IMR-90 (cell line): ENCODE results near the gene ARHGEF40. TPM values are rescaled to one million over a fixed set of nuclear protein-coding genes. Genes with fewer than 3 reads are reported as not detected.

ENCODE experiments used
- ATAC-seq: fragments of 200-7000 bp; cut with Tn5 transposase; 2 replicates; pipeline ENCODE4 v1.9.1; 2020; ENCODE audit warnings: low read depth, mild to moderate bottlenecking, moderate library complexity
- BruUV-seq: library from RNA; stranded (reverse); fragments of 400-500 nt; replicated peaks from 2 replicates; lab custom pipeline; 2021; lab: Mats Ljungman, UMichigan
- CTCF ChIA-PET: fragments of 300-600 bp; formaldehyde crosslinking; extraction: SDS; loops from one replicate; lab custom pipeline; 2021; ENCODE audit warnings: antibody characterized with exemption; lab: Yijun Ruan, JAX
- POLR2A ChIA-PET: fragments of 300-600 bp; sonication (Branson Sonifier 250); formaldehyde crosslinking; loops from one replicate; lab custom pipeline; 2022; ENCODE audit warnings: antibody characterized with exemption; ENCODE audit not compliant: unreplicated experiment; lab: Charles Lee
- DNase-seq: peaks from one replicate; pipeline ENCODE4 v3.0.0; 2013
- H2AFZ ChIP-seq: replicated peaks from 2 replicates; pipeline ENCODE3; 2013; ENCODE audit warnings: low read length, mild to moderate bottlenecking; ENCODE audit not compliant: poor library complexity
- H2AK5ac ChIP-seq: 2 replicates; pipeline ENCODE4 v1.6.1; 2013; ENCODE audit warnings: low read depth, low read length, inconsistent platforms
- H2AK9ac ChIP-seq: replicated peaks from 2 replicates; pipeline ENCODE3; 2013; ENCODE audit warnings: mild to moderate bottlenecking, low read depth, low read length, moderate library complexity; ENCODE audit not compliant: poor library complexity
- H2BK120ac ChIP-seq: 2 replicates; pipeline ENCODE4 v1.6.1; 2013; ENCODE audit warnings: low read depth, low read length, inconsistent platforms
- H2BK15ac ChIP-seq: 3 replicates; pipeline ENCODE4 v1.6.1; 2013; ENCODE audit warnings: low read depth, low read length, inconsistent platforms
- H2BK20ac ChIP-seq: 2 replicates; pipeline ENCODE4 v1.6.1; 2013; ENCODE audit warnings: low read depth, mild to moderate bottlenecking, inconsistent platforms, low read length, moderate library complexity
- H2BK5ac ChIP-seq: 2 replicates; pipeline ENCODE4 v1.6.1; 2013; ENCODE audit warnings: mild to moderate bottlenecking, low read depth, low read length, inconsistent platforms; ENCODE audit not compliant: poor library complexity, severe bottlenecking
- H3K14ac ChIP-seq: replicated peaks from 2 replicates; pipeline ENCODE4 v1.6.1; 2013; ENCODE audit warnings: low read depth, low read length, inconsistent platforms
- H3K18ac ChIP-seq: 2 replicates; pipeline ENCODE4 v1.6.1; 2013; ENCODE audit warnings: low read depth, low read length, control low read depth
- H3K23ac ChIP-seq: 2 replicates; pipeline ENCODE4 v1.6.1; 2013; ENCODE audit warnings: low read depth, low read length, inconsistent platforms
- H3K27ac ChIP-seq: 2 replicates; pipeline ENCODE4 v1.5.1; 2013; ENCODE audit warnings: mild to moderate bottlenecking, control low read depth, low read length; ENCODE audit not compliant: insufficient read depth
- H3K27me3 ChIP-seq: 2 replicates; pipeline ENCODE4 v1.6.1; 2013; ENCODE audit warnings: low read length; ENCODE audit not compliant: control insufficient read depth, insufficient read depth
- H3K36me3 ChIP-seq: 2 replicates; pipeline ENCODE4 v1.6.1; 2013; ENCODE audit warnings: low read length, mixed read lengths; ENCODE audit not compliant: control insufficient read depth, insufficient read depth
- H3K4ac ChIP-seq: 2 replicates; pipeline ENCODE4 v1.6.1; 2013; ENCODE audit warnings: low read depth, low read length, inconsistent platforms
- H3K4me1 ChIP-seq: 2 replicates; pipeline ENCODE4 v1.6.1; 2013; ENCODE audit warnings: low read length, mixed read lengths; ENCODE audit not compliant: control insufficient read depth, insufficient read depth
- H3K4me2 ChIP-seq: 2 replicates; pipeline ENCODE4 v1.6.1; 2013; ENCODE audit warnings: low read depth, mild to moderate bottlenecking, control low read depth, low read length, moderate library complexity
- H3K4me3 ChIP-seq: 2 replicates; pipeline ENCODE4 v1.5.1; 2013; ENCODE audit warnings: low read depth, mild to moderate bottlenecking, control low read depth, low read length, moderate library complexity; ENCODE audit not compliant: insufficient read depth
- H3K56ac ChIP-seq: 2 replicates; pipeline ENCODE4 v1.6.1; 2013; ENCODE audit warnings: low read length, inconsistent platforms; ENCODE audit not compliant: insufficient read depth; ENCODE audit errors: extremely low read depth
- H3K79me1 ChIP-seq, 2 experiments: 2 replicates each; pipeline ENCODE4 v1.6.1; 2013; ENCODE audit warnings: low read length in 2 of 2, inconsistent platforms in 1 of 2, low read depth in 1 of 2
- H3K9ac ChIP-seq: 2 replicates; pipeline ENCODE4 v1.6.1; 2013; ENCODE audit warnings: low read depth, low read length, control low read depth
- H3K9me1 ChIP-seq: 2 replicates; pipeline ENCODE4 v1.6.1; 2013; ENCODE audit warnings: low read length, inconsistent platforms; ENCODE audit not compliant: insufficient read depth
- H3K9me3 ChIP-seq: 2 replicates; pipeline ENCODE4 v1.6.1; 2013; ENCODE audit warnings: low read length; ENCODE audit not compliant: control insufficient read depth, insufficient read depth
- H4K20me1 ChIP-seq: 2 replicates; pipeline ENCODE4 v1.6.1; 2013; ENCODE audit warnings: low read length, inconsistent platforms; ENCODE audit not compliant: insufficient read depth
- H4K5ac ChIP-seq: 2 replicates; pipeline ENCODE4 v1.6.1; 2013; ENCODE audit warnings: mild to moderate bottlenecking, low read depth, low read length, control low read depth
- H4K8ac ChIP-seq, 2 experiments: 2 replicates each; pipeline ENCODE4 v1.6.1; 2013; ENCODE audit warnings: low read depth in 2 of 2, low read length in 2 of 2, control low read depth in 1 of 2, inconsistent platforms in 1 of 2
- H4K91ac ChIP-seq: 2 replicates; pipeline ENCODE4 v1.6.1; 2013; ENCODE audit warnings: low read depth, low read length, inconsistent platforms; ENCODE audit not compliant: insufficient read depth
- BHLHE40 ChIP-seq: fragments of 150-350 bp; IDR thresholded peaks from 2 replicates; pipeline ENCODE4 v1.6.1; 2016; ENCODE audit warnings: mild to moderate bottlenecking, low read depth, low read length
- CEBPB ChIP-seq: IDR thresholded peaks from 2 replicates; pipeline ENCODE4 v1.6.1; 2012; ENCODE audit warnings: low read depth, low read length, improper control_type of control experiment
- CHD1 ChIP-seq: IDR thresholded peaks from 2 replicates; pipeline ENCODE4 v1.6.1; 2012; ENCODE audit warnings: low read depth, low read length, improper control_type of control experiment
- FOS ChIP-seq: fragments of 150-350 bp; IDR thresholded peaks from 2 replicates; pipeline ENCODE4 v1.6.1; 2016; ENCODE audit warnings: low read depth, low read length
- MAFK ChIP-seq: IDR thresholded peaks from 2 replicates; pipeline ENCODE4 v1.6.1; 2012; ENCODE audit warnings: low read depth, low read length, improper control_type of control experiment
- MAZ ChIP-seq: IDR thresholded peaks from 2 replicates; pipeline ENCODE4 v1.6.1; 2012; ENCODE audit warnings: low read depth, mild to moderate bottlenecking, low read length, improper control_type of control experiment, moderate library complexity, borderline replicate concordance
- MXI1 ChIP-seq: IDR thresholded peaks from 2 replicates; pipeline ENCODE4 v1.6.1; 2012; ENCODE audit warnings: low read depth, mild to moderate bottlenecking, low read length, moderate library complexity, borderline replicate concordance
- NFE2L2 ChIP-seq: fragments of 150-350 bp; IDR thresholded peaks from 2 replicates; pipeline ENCODE4 v1.6.1; 2016; ENCODE audit warnings: low read depth, mild to moderate bottlenecking, low read length
- POLR2A ChIP-seq: IDR thresholded peaks from 2 replicates; pipeline ENCODE4 v1.6.1; 2012; ENCODE audit warnings: mild to moderate bottlenecking, low read depth, low read length
- RAD21 ChIP-seq: IDR thresholded peaks from 2 replicates; pipeline ENCODE4 v1.6.1; 2012; ENCODE audit warnings: low read length, improper control_type of control experiment
- RCOR1 ChIP-seq: IDR thresholded peaks from 2 replicates; pipeline ENCODE4 v1.6.1; 2012; ENCODE audit warnings: mild to moderate bottlenecking, low read length, improper control_type of control experiment; ENCODE audit not compliant: insufficient replicate concordance
- RFX5 ChIP-seq: IDR thresholded peaks from 2 replicates; pipeline ENCODE4 v1.8.0; 2012; ENCODE audit warnings: low read depth, mild to moderate bottlenecking, low read length, moderate library complexity
- SMC3 ChIP-seq: fragments of 150-350 bp; IDR thresholded peaks from 2 replicates; pipeline ENCODE4 v1.6.1; 2016; ENCODE audit warnings: low read depth, mild to moderate bottlenecking, antibody characterized with exemption, low read length, moderate library complexity
- WGBS, 2 experiments: methylation state at CpG; one replicate each; pipeline versions ENCODE4 v1.1.5 to v1.1.7; 2013; ENCODE audit warnings: missing lambda C conversion rate in 2 of 2; ENCODE audit not compliant: insufficient read length in 1 of 2; ENCODE audit errors: extremely low coverage in 2 of 2; 5-methylcytosine and 5-hydroxymethylcytosine counted together
- dilution Hi-C: fragments of 300-500 bp; cut with HindIII; formaldehyde crosslinking; loops from one replicate; pipeline ENCODE4 v1.14.3; 2018; ENCODE audit warnings: low sequenced_read_pairs; ENCODE audit not compliant: unreplicated experiment
- in situ Hi-C: fragments of 300-500 bp; cut with MboI; formaldehyde crosslinking; loops from 3 replicates; pipeline ENCODE4 v1.14.3; 2019; ENCODE audit warnings: low sequenced_read_pairs, inconsistent platforms, mixed read lengths
- intact Hi-C: fragments of 100-400 bp; cut with micrococcal nuclease; formaldehyde crosslinking; loops from 2 replicates; pipeline ENCODE4 v1.10.0; 2022
- polyA plus RNA-seq, 3 experiments: library from polyadenylated mRNA; depleted of rRNA; stranded (reverse); fragments of >200 nt; gene quantifications; 2 replicates each; pipeline ENCODE4 v1.2.3, GENCODE V29; 2012; ENCODE audit warnings: low replicate concordance in 1 of 3
- total RNA-seq: library from RNA; depleted of rRNA; stranded (reverse); fragments of >200 nt; gene quantifications from 2 replicates; pipeline ENCODE4 v1.2.3, GENCODE V29; 2012
- TF ChIP-seq, protein P1 (sequence below): fragments of 150-350 bp; IDR thresholded peaks from 2 replicates; pipeline ENCODE4 v1.6.1; 2017; ENCODE audit warnings: mild to moderate bottlenecking, antibody characterized with exemption, low read length, low read depth
- TF ChIP-seq, protein P2 (sequence below): fragments of 150-350 bp; IDR thresholded peaks from 2 replicates; pipeline ENCODE4 v1.6.1; 2016; ENCODE audit warnings: low read depth, mild to moderate bottlenecking, low read length, moderate library complexity, borderline replicate concordance

Gene ARHGEF40
- total and polyA plus RNA-seq, 2 of the 4 experiments (the other 2 are of a cell fraction): 18.1 to 58.4 TPM

GRCh38 chr14:21081521-21082142 is 11.5 kb downstream of the ARHGEF40 start:
- H2BK5ac ChIP-seq: no peak overlapping the region
- no peak overlapping the region for H3K4ac ChIP-seq
- H3K9me3 ChIP-seq: no peaks in the 10 kb centered on the region
- BruUV-seq: TSS peak; percentile 57
- no peak for TF ChIP-seq FOS
- TF ChIP-seq NFE2L2: no peak
- TF ChIP-seq SMC3: no peak
- TF ChIP-seq CEBPB: no peak
- no peak for TF ChIP-seq POLR2A
- TF ChIP-seq BHLHE40: no peak
- no peak for TF ChIP-seq CHD1
- no peak for TF ChIP-seq MXI1
- TF ChIP-seq, protein P1, sequence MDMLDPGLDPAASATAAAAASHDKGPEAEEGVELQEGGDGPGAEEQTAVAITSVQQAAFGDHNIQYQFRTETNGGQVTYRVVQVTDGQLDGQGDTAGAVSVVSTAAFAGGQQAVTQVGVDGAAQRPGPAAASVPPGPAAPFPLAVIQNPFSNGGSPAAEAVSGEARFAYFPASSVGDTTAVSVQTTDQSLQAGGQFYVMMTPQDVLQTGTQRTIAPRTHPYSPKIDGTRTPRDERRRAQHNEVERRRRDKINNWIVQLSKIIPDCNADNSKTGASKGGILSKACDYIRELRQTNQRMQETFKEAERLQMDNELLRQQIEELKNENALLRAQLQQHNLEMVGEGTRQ: no peak
- TF ChIP-seq MAZ: no peak
- no peak for TF ChIP-seq MAFK
- TF ChIP-seq, protein P2, sequence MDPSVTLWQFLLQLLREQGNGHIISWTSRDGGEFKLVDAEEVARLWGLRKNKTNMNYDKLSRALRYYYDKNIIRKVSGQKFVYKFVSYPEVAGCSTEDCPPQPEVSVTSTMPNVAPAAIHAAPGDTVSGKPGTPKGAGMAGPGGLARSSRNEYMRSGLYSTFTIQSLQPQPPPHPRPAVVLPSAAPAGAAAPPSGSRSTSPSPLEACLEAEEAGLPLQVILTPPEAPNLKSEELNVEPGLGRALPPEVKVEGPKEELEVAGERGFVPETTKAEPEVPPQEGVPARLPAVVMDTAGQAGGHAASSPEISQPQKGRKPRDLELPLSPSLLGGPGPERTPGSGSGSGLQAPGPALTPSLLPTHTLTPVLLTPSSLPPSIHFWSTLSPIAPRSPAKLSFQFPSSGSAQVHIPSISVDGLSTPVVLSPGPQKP: no peak
- no peak for TF ChIP-seq RCOR1
- no peak for TF ChIP-seq RFX5
- TF ChIP-seq RAD21: no peak
- no peak overlapping the region for H2AFZ ChIP-seq
- H4K5ac ChIP-seq: no peak overlapping the region
- intact Hi-C loops: no loop called here
- no peak overlapping the region for H3K23ac ChIP-seq
- H2BK120ac ChIP-seq: no peak overlapping the region
- peaks cover 8 to 10% of the 10 kb centered on the region in 2 experiments; a peak in 3 of 4 replicates for H3K79me1 ChIP-seq
- no peaks in the 10 kb centered on the region for H4K20me1 ChIP-seq
- no peak overlapping the region for H3K14ac ChIP-seq
- no peak overlapping the region for H4K91ac ChIP-seq
- no peak overlapping the region for H3K4me2 ChIP-seq
- DNase-seq (no peak), ATAC-seq (no peak)
- no peak overlapping the region for H2BK20ac ChIP-seq
- H3K4me3 ChIP-seq: no peak overlapping the region
- H3K36me3 ChIP-seq: peaks cover 83% of the 10 kb centered on the region
- no peak overlapping the region for H3K56ac ChIP-seq
- H2AK9ac ChIP-seq: no peak overlapping the region
- ChIA-PET CTCF (no interaction called here), POLR2A (no interaction called here)
- no peak overlapping the region for H3K18ac ChIP-seq
- H2BK15ac ChIP-seq: no peak overlapping the region
- dilution Hi-C loops: no loop called here
- peaks cover 17% of the 10 kb centered on the region for H3K4me1 ChIP-seq
- no peak overlapping the region for H3K9ac ChIP-seq
- no peak overlapping the region for H2AK5ac ChIP-seq
- H4K8ac ChIP-seq: no peak overlapping the region
- no peak overlapping the region for H3K27ac ChIP-seq
- peaks cover 5% of the 10 kb centered on the region for H3K9me1 ChIP-seq
- no peaks in the 10 kb centered on the region for H3K27me3 ChIP-seq
- 89% methylated on average over 10 of the region's 30 CpGs; no CpG with 5 or more reads in 1 of the 2 experiments for WGBS, 2 experiments
- in situ Hi-C loops: loop anchor here (25.0 kb wide), 2 partner anchors 619 to 744 kb away; partner anchors contain the start of genes APEX1, CCNB1IP1, OSGEP and PARP2
